ENCODE measurements around the gene DCST2.

GRCh38 chr1:154998818-154999570 is 34.6 kb downstream of the DCST2 start:
- TF ChIP-seq CTCF (conservative IDR thresholded peaks at IDR 0.05; ENCODE audit: low read length) (peak; percentile 98), EZH2phosphoT487 (IDR thresholded peaks at IDR 0.05; ENCODE audit: borderline replicate concordance) (no peak)
